Measurements from ENCODE around the gene ARHGAP26.
"Not testable (repeated sequence)": the region's sequence is repeated elsewhere in the genome, so short reads cannot be mapped to it uniquely, and the experiment has no call there.

The ARHGAP26 gene

DNA sequence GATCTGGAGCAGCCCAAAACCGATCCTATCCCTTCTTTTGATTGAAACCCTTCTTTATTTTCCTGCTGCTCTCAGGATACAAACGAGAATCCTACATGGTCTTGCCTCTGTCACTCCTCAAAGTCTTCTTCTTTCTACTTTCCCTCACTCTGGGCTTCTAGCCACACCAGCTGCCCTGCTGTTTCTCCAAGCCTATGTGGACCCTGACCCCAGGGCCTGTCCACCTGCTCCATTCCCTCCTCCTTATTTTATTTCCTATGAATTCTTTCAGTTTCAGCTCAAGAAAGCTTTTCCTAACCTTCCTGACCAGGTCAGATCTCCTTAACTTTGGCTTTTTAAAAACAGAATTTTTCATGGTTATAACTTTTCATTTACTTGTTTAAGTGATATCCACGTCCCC lies 141.0 kb downstream of the ARHGAP26 start:
- no peak for DNase-seq (ENCODE audit: low read depth in 1 of 2, low spot score in 1 of 2)
- in situ Hi-C loops (cut with HindIII; ENCODE audit: low pct_unique_long_range_greater_than_20kb, low sequenced_read_pairs) = no loop called here
- no peak for TF ChIP-seq JUND (IDR thresholded peaks at IDR 0.05; ENCODE audit: low read depth)

DNA sequence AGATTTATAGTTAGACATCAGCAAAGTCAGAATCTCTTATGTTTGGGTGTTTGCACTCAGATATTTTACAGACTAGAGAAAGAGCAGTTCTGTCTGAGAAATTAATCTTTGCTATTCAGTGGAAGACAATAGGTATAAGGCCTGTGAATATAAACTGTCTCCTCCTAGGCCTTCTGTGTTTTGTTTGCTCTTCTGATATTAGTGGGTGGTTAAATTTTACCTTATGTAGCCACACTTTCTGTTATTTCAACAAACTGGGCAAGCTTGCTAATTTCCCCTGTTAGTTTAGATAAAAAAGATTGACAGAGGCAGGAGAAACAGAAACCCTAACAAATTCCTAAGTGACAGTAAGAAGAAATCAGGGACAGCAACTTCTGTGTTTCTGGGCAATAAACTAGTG lies 141.6 kb downstream of the ARHGAP26 start:
- no peak for TF ChIP-seq JUND (IDR thresholded peaks at IDR 0.05; ENCODE audit: low read depth)
- in situ Hi-C loops (cut with HindIII; ENCODE audit: low pct_unique_long_range_greater_than_20kb, low sequenced_read_pairs) = no loop called here
- DNase-seq (ENCODE audit: low read depth in 1 of 2, low spot score in 1 of 2) = no peak

DNA sequence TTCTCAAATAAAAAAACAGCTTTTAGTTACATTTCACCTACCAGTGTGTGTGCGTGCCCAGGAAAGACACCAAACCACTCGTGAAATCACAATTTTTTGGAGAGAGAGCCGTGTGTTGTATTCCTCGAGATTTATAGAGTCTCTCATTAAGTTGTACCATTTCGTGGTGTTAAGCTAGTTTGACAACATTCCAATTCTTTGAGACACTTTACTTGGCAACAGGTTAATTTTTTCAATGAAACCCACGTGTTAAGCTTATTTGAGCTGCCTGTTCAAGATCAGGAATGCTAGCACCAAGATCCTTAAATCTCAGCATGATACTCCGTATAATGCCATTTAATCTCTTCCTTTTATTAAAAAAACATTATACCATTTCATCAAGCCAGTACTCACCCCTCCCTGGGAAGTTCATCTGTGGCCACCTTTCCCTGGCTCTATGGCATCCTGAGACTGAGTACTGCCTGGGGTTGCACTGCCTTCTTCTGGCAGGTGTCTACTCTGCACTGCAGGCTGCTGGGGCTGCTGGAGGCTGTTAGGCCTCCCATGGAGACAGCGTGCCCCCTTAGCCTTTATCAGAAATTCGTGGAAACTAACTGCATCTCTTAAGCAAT lies 143.7 kb downstream of the ARHGAP26 start:
- DNase-seq (ENCODE audit: low read depth in 1 of 2, low spot score in 1 of 2) = peak in 1 of 2 experiments; percentile 78
- in situ Hi-C loops (cut with HindIII; ENCODE audit: low pct_unique_long_range_greater_than_20kb, low sequenced_read_pairs) = no loop called here

DNA sequence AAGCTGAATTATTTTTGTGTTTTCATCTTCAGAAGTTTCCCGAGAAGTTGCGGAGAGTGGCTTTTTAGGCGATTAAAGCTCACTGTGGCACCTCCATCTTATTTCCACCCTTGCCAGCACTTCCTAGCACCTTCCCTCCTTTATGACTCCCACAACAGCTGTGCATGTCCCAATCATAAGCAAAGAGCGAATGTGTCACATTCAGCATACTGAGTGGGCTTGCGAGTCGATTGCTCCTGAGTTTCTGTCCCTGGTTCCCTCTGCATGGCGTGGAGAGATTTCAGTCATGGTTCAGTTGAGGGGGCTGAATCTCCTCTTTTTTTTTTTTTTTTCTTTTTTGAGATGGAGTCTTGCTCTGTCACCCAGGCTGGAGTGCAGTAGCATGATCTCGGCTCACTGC lies 144.9 kb downstream of the ARHGAP26 start:
- TF ChIP-seq JUND (IDR thresholded peaks at IDR 0.05; ENCODE audit: low read depth) = no peak
- in situ Hi-C loops (cut with HindIII; ENCODE audit: low pct_unique_long_range_greater_than_20kb, low sequenced_read_pairs) = no loop called here
- DNase-seq (ENCODE audit: low read depth in 1 of 2, low spot score in 1 of 2) = no peak

More for the DNA sequence above, 143.7 kb downstream of the ARHGAP26 start:
- 0 out of 2 replicates have a peak, but pooled peaks have one; percentile 18 for TF ChIP-seq JUND (IDR thresholded peaks at IDR 0.05; ENCODE audit: low read depth)

DNA sequence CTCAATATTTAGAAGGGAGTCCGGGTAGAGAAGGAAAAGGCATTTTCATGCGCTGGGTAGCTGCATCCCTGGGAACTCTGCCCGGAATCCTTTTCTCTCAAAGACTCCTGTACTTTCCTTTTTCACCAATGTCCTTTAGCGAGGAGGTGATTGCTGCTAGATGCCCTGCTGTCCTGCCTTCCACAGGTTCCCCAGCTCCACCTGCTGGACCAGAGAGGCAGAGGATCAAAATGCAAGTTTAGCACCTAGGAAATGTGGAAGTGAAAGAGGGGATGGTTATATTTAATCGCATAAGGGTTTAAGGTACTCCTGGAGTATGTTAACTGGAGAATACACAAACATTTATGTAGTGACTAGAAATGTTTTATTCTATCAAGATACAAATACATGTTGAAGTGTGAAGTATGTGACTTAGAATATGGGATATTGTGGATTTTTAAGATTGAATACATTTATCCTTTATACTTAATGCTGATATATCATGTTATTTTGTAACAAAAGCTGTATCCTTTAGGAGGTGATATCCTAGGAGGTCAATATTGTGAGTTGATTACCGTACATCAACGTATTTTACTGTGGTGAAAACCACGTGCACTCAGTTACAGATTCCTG lies 145.7 kb downstream of the ARHGAP26 start:
- in situ Hi-C loops (cut with HindIII; ENCODE audit: low pct_unique_long_range_greater_than_20kb, low sequenced_read_pairs) = no loop called here
- peak; percentile 42 to 79 for DNase-seq (ENCODE audit: low read depth in 1 of 2, low spot score in 1 of 2)
- no peak for TF ChIP-seq JUND (IDR thresholded peaks at IDR 0.05; ENCODE audit: low read depth)

DNA sequence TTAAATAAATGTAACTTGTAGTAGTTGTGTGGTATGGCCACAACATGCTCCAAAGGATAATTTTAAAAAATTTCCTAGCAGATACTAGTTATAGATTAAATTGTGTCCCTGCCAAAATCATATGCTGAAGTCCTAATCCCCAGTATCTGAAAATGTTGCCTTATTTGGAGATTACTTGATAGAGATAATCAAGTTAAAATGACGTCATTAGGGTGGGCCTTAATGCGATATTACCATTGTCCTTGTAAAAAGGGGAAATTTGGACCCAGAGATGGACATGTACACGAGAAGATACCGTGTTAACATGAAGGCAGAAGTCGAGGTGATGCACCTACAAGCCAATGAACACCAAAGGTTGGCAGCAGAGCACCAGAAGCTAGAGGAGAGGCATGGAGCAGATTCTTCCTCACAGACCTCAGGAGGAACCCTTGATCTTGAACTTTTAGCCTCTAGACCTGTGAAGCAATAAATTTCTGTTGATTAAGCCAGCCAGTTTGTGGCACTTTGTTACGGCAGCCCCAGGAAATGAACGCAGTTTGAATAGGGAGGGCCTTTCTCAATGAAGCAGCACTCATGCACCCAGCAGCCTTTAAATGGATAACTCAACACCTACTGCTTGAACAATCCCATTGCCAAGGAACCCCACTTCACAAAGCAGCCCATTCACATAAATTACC lies 148.9 kb downstream of the ARHGAP26 start:
- no peak for TF ChIP-seq JUND (IDR thresholded peaks at IDR 0.05; ENCODE audit: low read depth)
- in situ Hi-C loops (cut with HindIII; ENCODE audit: low pct_unique_long_range_greater_than_20kb, low sequenced_read_pairs) = no loop called here
- no peak for DNase-seq (ENCODE audit: low read depth in 1 of 2, low spot score in 1 of 2)

DNA sequence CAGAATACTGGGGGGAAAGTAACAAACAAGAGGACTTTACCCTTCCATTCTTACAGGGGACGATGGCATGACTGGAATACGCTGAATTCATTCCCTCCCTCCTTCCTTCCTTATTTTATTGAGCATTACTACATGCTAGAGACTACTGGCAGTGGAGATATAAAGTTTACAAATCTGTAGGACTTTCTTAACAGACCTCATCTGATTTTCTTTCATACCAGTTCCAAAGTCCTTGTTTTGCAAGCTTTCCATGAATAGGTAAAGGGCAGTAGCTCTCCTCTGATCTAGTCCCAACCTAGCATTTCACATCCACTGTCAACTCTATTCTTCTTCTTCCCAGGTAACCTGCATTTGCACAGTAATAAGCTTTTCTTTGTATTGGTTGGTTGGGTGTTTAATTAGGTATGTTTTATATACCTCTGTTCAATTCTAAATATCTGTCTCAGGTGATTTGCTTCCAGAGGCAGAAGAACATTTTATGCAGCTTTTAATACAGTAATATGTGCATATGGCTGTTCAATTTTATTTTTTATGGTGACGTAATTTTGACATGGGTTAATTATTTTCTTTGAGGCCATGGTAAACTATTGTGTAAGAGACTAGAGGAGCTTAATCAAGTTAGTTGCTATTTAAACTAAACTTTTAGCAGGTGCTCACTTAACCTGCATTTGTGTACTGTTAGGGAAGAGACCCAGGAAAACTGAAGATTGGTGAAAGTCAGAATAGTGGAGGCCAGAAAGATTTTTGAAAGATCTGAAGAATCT lies 150.9 kb downstream of the ARHGAP26 start:
- DNase-seq (ENCODE audit: low read depth in 1 of 2, low spot score in 1 of 2) = no peak
- no peak for TF ChIP-seq JUND (IDR thresholded peaks at IDR 0.05; ENCODE audit: low read depth)
- in situ Hi-C loops (cut with HindIII; ENCODE audit: low pct_unique_long_range_greater_than_20kb, low sequenced_read_pairs) = no loop called here

DNA sequence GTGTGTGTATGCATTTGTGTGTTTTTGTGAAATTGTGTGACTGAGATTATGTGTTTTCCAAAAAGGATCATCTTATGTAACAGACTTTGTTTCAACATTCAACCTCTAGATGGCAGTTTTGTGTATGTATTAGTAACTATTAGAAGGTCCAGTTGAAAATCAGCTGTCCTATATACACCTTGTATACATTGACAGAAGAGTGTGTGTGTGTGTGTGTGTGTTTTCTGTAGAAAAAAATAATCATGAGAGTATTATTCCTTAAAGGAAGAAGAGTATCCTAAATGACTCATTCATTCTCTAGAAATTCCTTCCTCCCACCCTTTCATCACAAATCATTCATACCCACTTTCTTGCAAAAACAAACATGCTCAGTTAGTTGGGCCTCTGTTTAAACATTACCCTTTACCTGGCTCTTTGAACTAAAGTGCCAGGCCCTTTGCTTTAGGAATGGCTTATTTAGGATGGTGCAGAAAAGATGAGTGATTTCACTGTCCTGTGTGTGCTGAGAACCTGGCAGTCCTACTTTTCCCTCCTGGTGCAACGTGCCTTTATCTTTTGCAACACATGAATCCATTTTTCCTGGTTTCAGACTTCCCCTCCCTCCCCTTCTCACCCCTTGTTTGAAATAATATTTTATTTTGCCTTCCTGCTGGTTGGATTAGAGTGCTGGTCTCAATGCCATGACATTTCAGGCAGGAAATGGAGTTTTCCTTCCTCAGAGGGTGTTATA lies 152.2 kb downstream of the ARHGAP26 start:
- TF ChIP-seq JUND (IDR thresholded peaks at IDR 0.05; ENCODE audit: low read depth) = no peak
- peak; percentile 61 for DNase-seq (ENCODE audit: low read depth in 1 of 2, low spot score in 1 of 2)
- in situ Hi-C loops (cut with HindIII; ENCODE audit: low pct_unique_long_range_greater_than_20kb, low sequenced_read_pairs) = no loop called here

DNA sequence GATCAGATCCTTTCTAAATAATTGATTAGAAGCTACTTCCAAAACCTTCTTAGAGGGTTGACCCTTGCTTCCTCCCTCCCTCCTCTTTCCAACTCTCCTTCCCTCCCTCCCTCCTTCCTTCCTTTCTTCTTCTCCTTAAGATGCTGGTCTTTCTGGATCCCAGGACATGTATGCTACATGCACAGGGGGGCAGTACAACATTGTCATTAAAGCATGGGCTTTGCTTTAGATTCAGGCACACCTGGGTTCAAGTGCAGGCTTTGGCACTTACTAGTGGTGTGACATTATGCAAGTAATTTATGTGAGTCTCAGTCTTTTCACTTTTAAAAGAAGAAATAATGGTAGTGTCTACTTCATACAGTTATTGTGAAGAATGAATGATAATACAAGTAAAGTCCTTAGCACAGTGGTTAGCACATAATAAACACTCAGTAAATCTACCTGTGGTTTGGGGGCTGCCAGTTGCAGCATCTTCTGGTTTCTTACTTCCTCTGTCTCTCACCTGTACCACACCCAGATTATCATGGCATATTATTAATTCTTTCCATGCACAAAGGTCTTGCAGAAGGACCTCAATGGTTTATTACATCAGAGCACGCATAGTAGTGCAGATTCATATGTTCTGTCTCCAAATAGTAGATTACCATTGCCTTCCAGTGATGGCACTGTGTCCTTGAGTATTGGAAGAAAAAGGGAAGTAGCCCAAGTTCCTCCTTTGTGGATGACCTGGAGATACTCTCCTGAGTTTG lies 154.1 kb downstream of the ARHGAP26 start:
- in situ Hi-C loops (cut with HindIII; ENCODE audit: low pct_unique_long_range_greater_than_20kb, low sequenced_read_pairs) = no loop called here

DNA sequence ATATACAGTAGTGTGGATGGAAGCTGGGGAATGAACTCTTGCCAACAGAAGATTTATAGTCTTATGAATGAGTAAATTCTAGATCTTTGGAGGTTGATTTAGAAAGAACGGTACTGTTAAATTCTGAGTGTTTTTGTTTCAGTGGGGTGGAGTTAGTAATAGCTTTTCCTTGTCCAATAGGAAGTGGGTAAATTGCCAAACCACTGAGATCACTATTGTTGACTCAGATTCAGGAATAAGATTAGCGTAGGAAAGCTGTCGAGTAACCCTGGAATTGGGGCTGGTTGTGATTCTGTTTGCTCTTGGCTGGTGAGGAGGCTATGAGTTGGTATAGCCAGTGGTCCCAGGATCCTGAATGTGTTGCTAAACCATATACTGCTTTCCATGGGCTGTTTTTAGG lies 155.6 kb downstream of the ARHGAP26 start:
- no peak for TF ChIP-seq JUND (IDR thresholded peaks at IDR 0.05; ENCODE audit: low read depth)
- in situ Hi-C loops (cut with HindIII; ENCODE audit: low pct_unique_long_range_greater_than_20kb, low sequenced_read_pairs) = no loop called here
- DNase-seq (ENCODE audit: low read depth in 1 of 2, low spot score in 1 of 2) = peak; percentile 55 to 60

More for the DNA sequence above, 154.1 kb downstream of the ARHGAP26 start:
- no peak for TF ChIP-seq JUND (IDR thresholded peaks at IDR 0.05; ENCODE audit: low read depth)
- DNase-seq (ENCODE audit: low read depth in 1 of 2, low spot score in 1 of 2) = peak in 1 of 2 experiments; percentile 72

DNA sequence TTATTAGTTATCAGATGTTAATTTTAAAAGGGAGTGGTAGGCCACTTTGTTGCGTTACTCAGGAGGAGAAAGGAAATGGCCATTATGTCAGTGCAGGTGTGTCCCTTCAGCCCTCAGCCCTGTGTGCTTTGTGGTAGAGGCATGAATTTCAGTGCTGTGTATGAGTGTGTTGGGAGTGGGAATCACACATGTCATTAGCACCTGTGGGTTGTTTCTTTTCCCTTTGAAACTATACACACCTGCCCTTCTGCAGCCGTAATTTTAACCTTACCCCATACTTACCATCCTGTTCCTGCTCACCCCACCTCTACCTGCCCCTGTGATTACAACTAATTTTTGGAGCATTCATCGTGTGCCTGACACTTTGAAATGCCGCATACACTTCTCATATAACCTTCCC lies 156.4 kb downstream of the ARHGAP26 start:
- TF ChIP-seq JUND (IDR thresholded peaks at IDR 0.05; ENCODE audit: low read depth) = no peak
- in situ Hi-C loops (cut with HindIII; ENCODE audit: low pct_unique_long_range_greater_than_20kb, low sequenced_read_pairs) = no loop called here
- no peak for DNase-seq (ENCODE audit: low read depth in 1 of 2, low spot score in 1 of 2)

DNA sequence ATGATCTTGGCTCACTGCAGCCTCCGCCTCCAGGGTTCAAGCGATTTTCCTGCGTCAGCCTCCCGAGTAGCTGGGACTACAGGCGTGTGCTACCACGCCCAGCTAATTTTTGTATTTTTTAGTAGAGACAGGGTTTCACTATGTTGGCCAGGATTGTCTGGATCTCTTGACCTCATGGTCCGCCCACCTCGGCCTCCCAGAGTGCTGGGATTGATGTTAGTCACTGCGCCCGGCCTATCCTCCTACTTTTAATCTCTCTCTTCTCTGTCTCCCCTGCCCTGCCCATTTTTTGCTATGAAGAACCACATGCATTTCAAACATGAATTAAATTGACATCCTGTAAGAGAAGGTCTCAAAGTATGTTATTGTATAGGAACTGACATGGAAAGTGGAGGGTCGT lies 158.8 kb downstream of the ARHGAP26 start:
- in situ Hi-C loops (cut with HindIII; ENCODE audit: low pct_unique_long_range_greater_than_20kb, low sequenced_read_pairs) = not testable (repeated sequence)

More for the DNA sequence above, 158.8 kb downstream of the ARHGAP26 start:
- DNase-seq (ENCODE audit: low read depth in 1 of 2, low spot score in 1 of 2) = not testable (repeated sequence)

All from T47D (cell line).